HPDE6-E6E7 (cell line): ENCODE data around the gene KIF9.
"Not testable (repeated sequence)": the region's sequence is repeated elsewhere in the genome, so short reads cannot be mapped to it uniquely, and the experiment has no call there.

Experiments used
- DNase-seq: peaks from one replicate; pipeline ENCODE4 v3.0.0; 2011; ENCODE audit warnings: missing footprints; ENCODE audit errors: extremely low spot score

The KIF9 gene

GRCh38 chr3:47250309-47251060 is 32.1 kb downstream of the KIF9 start:
- no peak for DNase-seq

DNA sequence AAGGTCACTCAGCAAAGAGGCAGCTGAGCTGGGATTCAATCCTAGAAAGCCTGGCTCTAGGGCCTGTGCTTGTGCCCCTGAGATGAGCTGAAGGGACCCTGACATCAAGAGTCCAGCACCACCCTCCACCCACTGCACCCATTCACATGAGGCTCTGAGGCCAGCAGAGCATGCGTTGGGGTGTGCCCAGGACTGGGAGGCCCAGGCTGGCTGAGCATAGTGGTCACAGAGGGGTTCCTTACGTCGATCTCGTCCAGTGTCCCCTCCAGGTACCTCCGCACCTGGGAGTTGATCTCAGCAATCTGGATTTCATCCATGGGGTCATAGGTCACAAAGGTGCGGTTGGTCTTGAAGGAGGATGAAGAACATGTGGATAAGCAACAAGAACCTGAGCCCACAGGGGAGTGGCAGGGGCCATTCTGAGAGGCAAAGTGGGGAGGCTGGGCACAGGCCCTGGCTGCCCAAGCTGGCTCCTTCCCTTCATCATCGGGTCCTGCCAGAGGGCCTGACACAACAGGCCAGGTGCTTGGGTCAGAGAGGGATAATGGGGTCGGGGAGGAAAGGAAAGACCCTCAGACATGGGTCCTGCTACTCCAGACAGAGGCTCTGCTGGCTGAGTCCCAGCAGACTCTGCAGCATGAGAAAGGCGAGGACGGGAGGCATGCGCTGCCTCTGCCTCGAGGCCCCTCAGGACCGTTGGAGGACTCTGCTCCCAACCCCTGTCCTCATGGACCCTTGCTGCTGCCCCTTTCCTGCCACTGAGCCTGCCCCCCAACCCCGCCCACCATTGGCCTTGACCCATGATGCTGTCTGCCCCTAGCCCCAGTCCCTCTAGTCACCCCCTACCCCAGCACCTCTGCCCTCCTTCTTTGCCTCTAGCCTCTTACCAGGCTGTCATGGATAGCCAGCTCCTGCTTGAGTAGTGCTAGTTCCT is 35.2 kb downstream of the KIF9 start:
- no peak for DNase-seq

GRCh38 chr3:47245271-47245670 is 37.3 kb downstream of the KIF9 start:
- no peak for DNase-seq

GRCh38 chr3:47244531-47245100 is 38.0 kb downstream of the KIF9 start:
- DNase-seq: no peak

- no peak for DNase-seq
Observed at GRCh38 chr3:47243419-47244147, 39.0 kb downstream of the KIF9 start.

DNA sequence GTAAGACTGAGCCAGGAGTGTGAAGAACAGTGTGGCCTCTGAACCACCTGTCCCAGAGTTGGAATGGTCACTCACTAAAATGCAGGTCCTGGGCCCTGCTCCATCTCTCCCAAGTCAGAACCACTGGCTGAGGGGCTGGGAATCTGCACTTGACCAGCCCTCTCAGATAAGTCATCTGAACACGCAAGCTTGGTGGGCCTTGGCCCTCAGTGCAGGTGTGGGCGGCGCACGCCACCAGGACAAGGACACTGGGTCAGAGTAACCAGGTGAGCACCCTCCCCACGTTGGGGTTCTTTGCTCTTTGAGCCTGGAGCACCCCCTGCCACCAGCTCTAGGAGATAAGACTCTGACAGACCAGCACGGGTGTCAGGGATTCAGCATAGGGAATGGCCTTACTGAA is 42.7 kb downstream of the KIF9 start:
- no peak for DNase-seq

GRCh38 chr3:47238017-47238416 is 44.6 kb downstream of the KIF9 start:
- DNase-seq: no peak

GRCh38 chr3:47228088-47228487 is 54.5 kb downstream of the KIF9 start:
- DNase-seq: no peak

- DNase-seq: no peak
Observed at GRCh38 chr3:47227678-47228077, 54.9 kb downstream of the KIF9 start.

GRCh38 chr3:47225310-47225906 is 57.2 kb downstream of the KIF9 start:
- DNase-seq: no peak

DNA sequence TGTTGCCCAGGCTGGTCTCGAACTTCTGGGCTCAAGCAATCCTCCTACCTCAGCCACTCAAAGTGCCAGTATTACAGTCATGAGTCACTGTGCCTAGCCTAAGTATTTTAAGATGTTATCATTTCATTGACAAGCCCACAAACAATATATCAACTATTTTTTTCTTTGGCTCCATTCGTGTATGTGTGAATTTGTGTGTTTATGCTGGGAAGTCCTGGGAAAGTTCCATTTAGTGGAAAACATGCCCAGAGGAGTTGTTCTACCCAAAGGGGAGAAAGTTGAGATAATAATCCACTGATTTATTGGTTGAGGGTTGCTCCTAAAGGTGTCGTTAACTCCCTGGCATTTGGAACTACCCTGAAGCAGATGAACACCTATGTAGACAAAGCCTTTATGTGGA is 58.8 kb downstream of the KIF9 start:
- DNase-seq: no peak

DNA sequence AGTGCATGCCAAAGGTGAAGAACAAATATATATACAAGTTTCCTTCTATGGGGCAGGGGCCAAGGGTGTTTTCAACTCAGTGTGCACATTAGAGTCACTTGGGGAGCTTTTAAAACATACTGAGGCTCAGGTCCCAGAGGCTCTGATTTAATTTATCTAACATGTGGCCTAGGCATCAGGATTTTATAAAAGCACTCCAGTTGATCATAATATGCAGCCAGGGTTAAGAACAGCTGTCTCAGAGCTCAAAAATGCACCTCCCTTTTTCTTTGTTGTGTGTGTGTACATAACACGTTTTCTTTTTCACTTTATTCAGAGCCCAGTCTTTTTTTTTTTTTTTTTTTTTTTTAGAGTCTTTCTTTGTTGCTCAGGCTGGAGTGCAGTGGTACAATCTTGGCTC is 60.8 kb downstream of the KIF9 start:
- DNase-seq: no peak

DNA sequence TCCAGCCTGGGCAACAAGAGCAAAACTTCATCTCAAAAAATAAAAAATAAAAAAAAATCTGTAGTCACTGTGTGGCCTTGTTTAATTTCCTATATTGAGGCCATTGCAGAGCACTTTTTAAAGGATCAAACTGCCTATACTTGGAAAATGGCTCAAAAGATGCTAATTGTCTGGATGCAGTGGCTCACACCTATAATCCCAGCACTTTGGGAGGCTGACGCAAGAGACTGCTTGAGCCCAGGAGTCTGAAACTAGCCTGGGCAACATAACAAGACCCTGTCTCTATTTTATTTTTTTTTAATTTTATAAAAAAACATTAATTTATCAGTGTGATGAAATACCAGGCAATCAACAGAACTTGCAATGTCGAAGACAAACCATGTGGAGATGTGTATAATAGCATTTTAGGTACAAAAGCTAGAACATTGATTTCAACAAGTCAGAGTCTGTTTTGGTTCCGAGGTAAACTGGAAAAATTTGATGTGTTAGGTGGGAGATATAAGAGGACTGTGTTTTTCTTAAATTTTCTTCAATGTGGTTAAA is 71.7 kb downstream of the KIF9 start:
- DNase-seq: no peak

DNA sequence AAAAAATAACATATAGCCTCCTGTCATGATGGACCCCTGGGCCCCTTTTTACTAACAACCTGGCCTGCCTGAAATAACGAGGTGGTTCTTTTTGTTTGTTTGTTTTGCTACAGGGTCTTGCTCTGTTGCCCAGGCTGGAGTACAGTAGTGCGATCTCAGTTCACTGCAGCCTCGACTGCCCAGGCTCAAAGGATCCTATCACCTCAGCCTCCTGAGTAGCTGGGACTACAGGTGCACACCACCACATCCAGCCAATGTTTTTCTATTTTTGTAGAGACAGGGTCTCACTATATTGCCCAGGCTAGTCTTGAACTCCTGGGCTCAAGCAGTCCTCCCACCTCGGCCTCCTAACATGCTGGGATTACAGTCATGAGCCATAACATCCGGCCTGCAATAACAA is 76.6 kb downstream of the KIF9 start:
- DNase-seq: not testable (repeated sequence)

DNA sequence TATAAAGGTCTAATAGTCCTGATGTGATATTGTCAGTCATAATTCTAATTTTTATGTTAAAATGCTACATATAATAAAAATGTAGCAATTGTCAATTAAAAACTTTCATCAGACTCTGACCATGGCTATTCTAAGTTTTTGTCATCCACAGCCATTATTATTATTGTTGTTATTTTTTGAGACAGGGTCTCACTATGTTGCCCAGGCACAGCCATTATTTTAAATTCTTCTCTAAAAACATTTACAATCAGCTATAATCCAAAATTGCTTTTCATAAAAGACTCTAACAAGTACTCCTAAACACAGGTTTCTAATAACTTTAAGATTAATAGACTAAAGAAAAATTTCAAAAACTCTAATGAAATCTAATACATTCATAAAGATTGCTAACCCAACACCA is 77.7 kb downstream of the KIF9 start:
- no peak for DNase-seq

GRCh38 chr3:47202542-47202941 is 80.1 kb downstream of the KIF9 start:
- no peak for DNase-seq

DNA sequence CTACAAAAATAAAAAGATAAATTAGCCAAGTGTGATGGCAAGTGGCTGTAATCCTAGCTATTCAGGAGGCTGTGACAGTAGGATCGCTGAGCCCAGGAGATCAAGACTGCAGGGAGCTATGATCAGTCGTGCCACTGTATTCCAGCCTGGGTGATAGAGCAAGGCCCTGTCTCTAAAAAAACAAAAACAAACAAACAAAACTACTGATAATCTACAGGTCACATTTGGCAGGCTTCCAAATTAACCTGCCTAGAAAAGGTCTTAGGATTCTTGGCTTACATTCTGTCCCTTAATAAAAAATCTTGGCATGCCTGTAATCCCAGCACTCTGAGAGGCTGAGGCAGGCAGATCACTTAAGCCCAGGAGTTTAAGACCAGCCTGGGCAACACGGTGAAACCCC is 85.3 kb downstream of the KIF9 start:
- DNase-seq: no peak

DNA sequence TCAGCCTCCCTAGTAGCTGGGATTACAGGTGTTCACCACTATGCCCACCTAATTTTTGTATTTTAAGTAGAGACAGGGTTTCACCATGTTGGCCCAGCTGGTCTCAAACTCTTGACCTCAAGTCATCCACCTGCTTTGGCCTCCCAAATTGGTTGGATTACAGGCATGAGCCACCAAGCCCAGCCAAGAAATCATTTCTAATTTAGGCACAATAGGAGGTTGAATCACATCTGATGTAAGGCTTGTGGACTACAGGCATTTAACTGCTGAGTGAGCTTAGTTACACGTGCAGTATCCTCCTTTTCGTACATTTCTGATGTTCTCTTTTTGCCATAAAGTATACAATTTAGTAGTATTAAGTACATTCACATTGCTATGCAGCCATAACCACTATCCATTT is 87.6 kb downstream of the KIF9 start:
- no peak for DNase-seq

DNA sequence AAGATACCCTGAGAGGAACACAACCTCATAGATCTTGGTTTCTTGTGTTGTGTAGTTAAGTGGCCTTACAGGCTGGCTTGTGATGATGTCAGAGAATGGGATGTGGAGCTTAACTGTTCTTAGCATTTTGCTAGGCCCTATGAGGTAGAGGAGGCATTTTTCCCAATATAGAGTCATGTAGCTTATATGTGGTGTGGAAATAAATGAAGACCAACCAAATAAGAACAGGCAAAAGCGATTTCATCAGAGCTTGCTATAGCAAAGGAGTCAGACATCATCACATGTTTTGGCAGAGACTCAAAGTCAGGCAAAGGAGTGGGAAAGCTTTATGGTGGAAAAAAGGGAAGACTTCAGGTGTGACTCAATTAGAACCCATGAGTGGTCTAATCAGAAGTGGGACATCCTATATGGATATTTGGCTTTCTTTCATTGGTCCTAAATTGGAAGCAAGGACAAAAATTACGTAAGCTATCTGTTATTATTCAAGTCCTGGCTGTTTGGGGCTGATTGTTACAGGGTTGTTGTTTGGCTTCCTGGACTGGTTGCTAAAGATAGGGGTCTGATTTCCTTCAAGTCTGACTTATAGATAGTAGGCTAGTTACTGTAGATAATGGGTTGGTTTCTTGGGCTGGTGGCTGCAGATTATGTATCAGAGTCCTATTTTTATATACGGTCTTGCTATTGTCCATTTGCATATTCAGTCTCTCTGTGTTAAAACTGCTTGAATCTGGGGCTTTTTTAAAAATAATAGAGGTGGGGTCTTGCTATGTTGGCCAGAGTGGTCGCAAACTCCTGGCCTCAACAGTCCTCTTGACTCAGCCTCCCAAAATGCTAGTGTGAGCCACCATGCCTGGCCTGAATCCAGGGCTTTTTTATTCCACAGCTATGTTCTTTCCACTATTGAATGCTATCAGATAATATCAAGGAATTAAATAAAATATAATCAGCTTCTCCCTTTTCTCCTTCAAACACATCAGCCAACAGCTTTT is 88.4 kb downstream of the KIF9 start:
- DNase-seq: no peak

DNA sequence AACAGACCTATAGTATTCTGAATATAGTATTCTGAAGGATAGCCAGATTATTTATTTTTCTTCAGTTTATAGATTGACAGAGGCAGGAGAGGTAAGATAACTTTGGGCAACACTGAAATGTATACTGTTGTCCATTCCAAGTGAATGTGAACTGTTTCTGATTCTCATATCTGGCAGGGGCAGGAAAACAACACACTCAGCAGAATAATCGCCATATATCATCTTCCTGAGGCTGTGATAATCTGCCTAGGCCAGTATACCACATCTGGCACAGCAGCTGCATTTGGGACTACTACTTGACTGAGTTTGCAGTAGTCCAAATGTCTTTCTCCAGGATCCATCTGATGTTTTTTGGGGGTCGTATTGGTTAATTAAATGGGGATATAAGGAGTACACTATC is 96.3 kb downstream of the KIF9 start:
- no peak for DNase-seq
